Activated T-cell treated with anti-CD3 and anti-CD28 coated beads, Interleukin-2, amount 50 U/mL, for 72 hours (primary cell): ENCODE data around the gene ZNF217. TPM values are rescaled to one million over a fixed set of nuclear protein-coding genes. Genes with fewer than 3 reads are reported as not detected.
"Not testable (repeated sequence)": the region's sequence is repeated elsewhere in the genome, so short reads cannot be mapped to it uniquely, and the experiment has no call there.

Experiments
- ATAC-seq, 2 donors: fragments of 150-1000 bp; cut with Tn5 transposase; replicated peaks in 1 of 2; 2 replicates each; pipeline ENCODE4 v1.10.0; 2021; ENCODE audit warnings: moderate library complexity in 2 of 2, mild to moderate bottlenecking in 1 of 2
- DNase-seq, 2 donors: peaks; one replicate each; pipeline ENCODE4 v3.0.0; 2021 to 2022; ENCODE audit warnings: mixed read lengths in 1 of 2
- H3K27ac Mint-ChIP-seq: one replicate; pipeline ENCODE4 v1.8.0; 2022; ENCODE audit warnings: mild to moderate bottlenecking, moderate library complexity, mixed read lengths
- H3K27me3 Mint-ChIP-seq: one replicate; pipeline ENCODE4 v1.8.0; 2022; ENCODE audit warnings: low read depth, mixed read lengths
- H3K36me3 Mint-ChIP-seq, 2 donors: one replicate each; pipeline ENCODE4 v1.8.0; 2022; ENCODE audit warnings: mixed read lengths in 2 of 2, mild to moderate bottlenecking in 1 of 2; ENCODE audit not compliant: insufficient read depth in 2 of 2
- H3K4me1 Mint-ChIP-seq: one replicate; pipeline ENCODE4 v1.8.0; 2022; ENCODE audit warnings: low read depth, mixed read lengths
- H3K4me3 Mint-ChIP-seq, 2 donors: one replicate each; pipeline ENCODE4 v1.8.0; 2022; ENCODE audit warnings: mild to moderate bottlenecking in 2 of 2, mixed read lengths in 2 of 2, moderate library complexity in 2 of 2
- H3K9me3 Mint-ChIP-seq, 2 donors: one replicate each; pipeline ENCODE4 v1.8.0; 2022; ENCODE audit warnings: mixed read lengths in 2 of 2
- total RNA-seq, 2 donors: library from RNA; stranded (reverse); gene quantifications; one replicate each; pipeline ENCODE4 v1.2.3, GENCODE V29; 2022

ZNF217 gene
- total RNA-seq, 2 donors from 2014 or later = 66.4 to 67.2 TPM

DNA sequence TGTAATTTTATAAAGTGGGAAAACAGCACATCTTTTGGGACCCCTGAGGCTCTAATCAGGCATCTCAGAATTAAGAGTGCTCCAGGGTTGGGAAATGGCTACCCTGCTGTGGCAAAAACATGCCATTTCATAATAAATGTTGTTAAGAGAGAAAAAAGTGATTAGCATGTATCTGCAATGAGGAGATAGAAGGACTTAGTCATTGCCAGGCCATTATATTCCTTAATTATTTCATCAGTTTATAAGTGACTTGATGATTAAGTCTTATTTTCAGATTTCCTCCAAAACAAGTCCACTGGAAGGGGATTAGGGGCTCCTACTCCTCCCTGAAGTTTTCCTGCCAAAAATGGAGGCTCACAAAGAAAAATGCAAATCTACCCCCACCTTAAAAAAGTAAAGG lies 3.0 kb downstream of the ZNF217 start:
- peak overlapping the region; percentile 96 for H3K27ac Mint-ChIP-seq
- H3K4me3 Mint-ChIP-seq = peak overlapping the region; percentile 90 to 92
- ATAC-seq, H3K9me3 Mint-ChIP-seq, H3K36me3 Mint-ChIP-seq, H3K27me3 Mint-ChIP-seq, DNase-seq: not testable (repeated sequence)
- peaks cover 58% of the 10 kb centered on the region for H3K4me1 Mint-ChIP-seq

DNA sequence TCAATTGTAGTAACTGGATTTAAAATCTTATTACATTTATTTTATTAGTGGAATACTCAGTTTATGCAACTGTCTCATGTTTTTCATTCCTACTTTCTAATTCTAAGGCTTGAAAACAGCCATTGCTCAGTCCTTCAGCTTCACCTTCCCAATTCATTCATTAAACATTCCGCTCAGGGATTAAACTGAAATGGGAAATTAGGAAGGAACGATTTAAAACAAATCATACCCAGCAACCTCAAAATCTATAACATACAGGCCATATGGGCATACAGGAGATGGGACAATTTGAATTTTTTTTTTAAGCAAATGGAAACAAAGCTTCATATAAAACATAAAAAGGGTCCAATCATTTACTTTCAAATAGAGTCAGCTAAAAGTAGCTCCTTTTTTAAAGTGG lies 3.5 kb downstream of the ZNF217 start:
- not testable (repeated sequence) for H3K9me3 Mint-ChIP-seq, DNase-seq, H3K36me3 Mint-ChIP-seq, ATAC-seq, H3K27me3 Mint-ChIP-seq
- Mint-ChIP-seq H3K27ac (peak overlapping the region; percentile 96), H3K4me3 (peak overlapping the region; percentile 90 to 92), H3K4me1 (peaks cover 59% of the 10 kb centered on the region)

- peaks cover 61% of the 10 kb centered on the region for H3K4me1 Mint-ChIP-seq
- not testable (repeated sequence) for H3K36me3 Mint-ChIP-seq
- H3K4me3 Mint-ChIP-seq = peak overlapping the region; percentile 90 to 92
Measured at GRCh38 chr20:53589321-53590065, 4.1 kb downstream of the ZNF217 start.

DNA sequence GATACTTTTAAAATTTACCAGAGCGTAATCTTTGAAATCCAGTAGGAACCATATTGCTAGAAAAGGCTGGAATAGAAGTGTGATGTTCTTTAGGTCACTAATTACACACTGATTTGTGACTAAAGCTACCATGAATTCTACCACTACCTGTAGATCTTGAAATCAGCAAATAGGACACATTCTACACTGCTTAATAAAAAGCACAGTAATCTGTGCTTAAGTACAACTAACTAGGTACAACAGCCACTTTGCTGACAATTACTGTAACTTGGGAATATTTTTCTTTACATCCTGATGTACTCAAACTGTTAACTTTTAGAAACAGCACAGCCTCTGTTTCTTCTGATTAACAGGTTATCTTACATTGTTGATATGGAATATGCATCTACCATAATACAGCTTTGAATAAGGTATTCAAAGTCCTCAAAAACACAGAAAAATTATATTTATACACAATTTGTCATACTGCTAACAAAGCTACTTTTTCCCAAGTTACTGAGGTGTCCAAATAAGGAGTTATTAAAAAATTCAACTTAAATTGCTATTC lies 6.4 kb downstream of the ZNF217 start:
- peaks cover 76% of the 10 kb centered on the region for H3K4me1 Mint-ChIP-seq
- H3K9me3 Mint-ChIP-seq, DNase-seq, H3K36me3 Mint-ChIP-seq, ATAC-seq, H3K27me3 Mint-ChIP-seq: not testable (repeated sequence)
- peak overlapping the region; percentile 95 for H3K27ac Mint-ChIP-seq
- H3K4me3 Mint-ChIP-seq = peak overlapping the region; percentile 90 to 93

More at GRCh38 chr20:53589321-53590065, 4.1 kb downstream of the ZNF217 start:
- not testable (repeated sequence) for DNase-seq, H3K9me3 Mint-ChIP-seq, ATAC-seq, H3K27me3 Mint-ChIP-seq
- peak overlapping the region; percentile 96 for H3K27ac Mint-ChIP-seq

- peak overlapping the region; percentile 90 to 93 for H3K4me3 Mint-ChIP-seq
- ATAC-seq (no peak), DNase-seq (no peak)
- H3K27me3 Mint-ChIP-seq = no peaks in the 10 kb centered on the region
- H3K9me3 Mint-ChIP-seq = no peaks in the 10 kb centered on the region
- peaks cover 7 to 8% of the 10 kb centered on the region in 2 donors for H3K36me3 Mint-ChIP-seq
- peaks cover 79% of the 10 kb centered on the region for H3K4me1 Mint-ChIP-seq
- peak overlapping the region; percentile 95 for H3K27ac Mint-ChIP-seq
Measured at GRCh38 chr20:53586640-53587039, 7.0 kb downstream of the ZNF217 start.

GRCh38 chr20:53585910-53586309 lies 7.7 kb downstream of the ZNF217 start:
- ATAC-seq, H3K27me3 Mint-ChIP-seq, DNase-seq, H3K36me3 Mint-ChIP-seq, H3K9me3 Mint-ChIP-seq: not testable (repeated sequence)
- peaks cover 79% of the 10 kb centered on the region for H3K4me1 Mint-ChIP-seq
- H3K4me3 Mint-ChIP-seq = peak overlapping the region; percentile 90 to 93
- H3K27ac Mint-ChIP-seq = peak overlapping the region; percentile 95

GRCh38 chr20:53585004-53585569 lies 8.6 kb downstream of the ZNF217 start:
- ATAC-seq = peak; percentile 28 to 30
- H3K4me1 Mint-ChIP-seq = peaks cover 82% of the 10 kb centered on the region
- H3K27ac Mint-ChIP-seq = peak overlapping the region; percentile 100
- H3K4me3 Mint-ChIP-seq = peak overlapping the region; percentile 90 to 93
- peaks cover 13 to 16% of the 10 kb centered on the region in 2 donors for H3K36me3 Mint-ChIP-seq
- not testable (repeated sequence) for H3K9me3 Mint-ChIP-seq, H3K27me3 Mint-ChIP-seq, DNase-seq

DNA sequence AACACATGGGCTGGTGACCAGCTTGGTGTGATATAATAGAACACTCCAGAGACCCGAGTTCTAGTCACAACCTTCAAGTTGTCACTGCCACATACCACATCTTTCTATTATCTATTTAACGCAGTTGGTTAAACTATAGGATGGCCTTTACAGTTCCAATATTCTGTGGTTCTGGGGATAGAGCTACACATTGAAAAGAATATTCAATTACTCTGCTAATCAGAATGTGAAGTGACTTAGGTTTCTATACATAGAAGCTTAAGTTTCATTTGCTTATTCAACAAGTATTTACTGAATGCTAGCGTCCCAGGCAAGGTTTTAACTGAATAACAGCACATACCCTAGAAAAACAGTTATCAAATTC lies 9.1 kb downstream of the ZNF217 start:
- peaks cover 82% of the 10 kb centered on the region for H3K4me1 Mint-ChIP-seq
- not testable (repeated sequence) for H3K9me3 Mint-ChIP-seq
- peak overlapping the region; percentile 90 to 93 for H3K4me3 Mint-ChIP-seq

DNA sequence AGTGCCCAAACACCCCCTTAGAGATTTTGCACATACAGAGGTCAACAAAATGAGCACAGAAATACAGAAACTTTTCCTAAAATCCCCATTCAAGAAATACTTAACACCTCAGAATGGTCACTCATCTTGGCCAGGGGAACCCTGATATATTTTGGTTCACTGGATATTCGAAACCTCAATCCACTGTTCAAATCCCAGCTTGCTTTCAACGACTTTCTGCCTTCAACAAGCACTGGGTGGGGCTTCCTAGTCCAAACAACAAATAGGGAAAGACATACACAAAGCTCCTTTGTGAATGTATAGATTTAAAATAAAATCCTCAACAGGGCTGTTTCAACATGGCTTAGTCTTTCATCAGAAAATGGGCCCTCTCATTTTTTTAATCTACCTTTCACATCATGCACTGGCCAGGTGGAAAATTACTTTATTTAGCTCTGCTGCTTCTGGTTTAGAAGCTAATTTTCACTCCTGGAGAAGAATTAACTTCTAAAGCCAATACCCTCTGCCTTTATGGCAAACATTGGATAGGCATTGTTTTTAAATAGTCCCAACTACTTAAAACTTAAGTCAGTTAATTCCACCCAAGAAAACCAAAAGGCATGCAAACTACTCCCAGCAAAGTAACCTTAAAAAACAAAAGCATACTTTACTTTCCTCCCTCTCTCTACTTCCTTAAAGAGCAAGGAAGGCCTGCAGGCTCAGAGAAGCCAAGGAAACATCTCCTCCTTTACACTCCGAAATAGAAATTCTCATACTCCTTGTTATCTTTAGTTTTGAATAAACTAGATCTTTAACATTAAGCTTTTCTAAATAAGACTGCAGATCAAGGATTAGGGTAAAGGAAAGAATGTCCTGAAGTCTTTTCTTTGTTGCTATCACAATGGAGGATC lies 9.7 kb downstream of the ZNF217 start:
- peak overlapping the region; percentile 90 to 93 for H3K4me3 Mint-ChIP-seq
- not testable (repeated sequence) for ATAC-seq, DNase-seq, H3K27me3 Mint-ChIP-seq, H3K9me3 Mint-ChIP-seq
- H3K36me3 Mint-ChIP-seq = peaks cover 17 to 19% of the 10 kb centered on the region in 2 donors
- peak overlapping the region; percentile 100 for H3K27ac Mint-ChIP-seq
- H3K4me1 Mint-ChIP-seq = peaks cover 82% of the 10 kb centered on the region

More for the DNA sequence above, 9.1 kb downstream of the ZNF217 start:
- not testable (repeated sequence) for DNase-seq, ATAC-seq, H3K27me3 Mint-ChIP-seq
- Mint-ChIP-seq H3K36me3 (peaks cover 17 to 19% of the 10 kb centered on the region in 2 donors), H3K27ac (peak overlapping the region; percentile 100)

DNA sequence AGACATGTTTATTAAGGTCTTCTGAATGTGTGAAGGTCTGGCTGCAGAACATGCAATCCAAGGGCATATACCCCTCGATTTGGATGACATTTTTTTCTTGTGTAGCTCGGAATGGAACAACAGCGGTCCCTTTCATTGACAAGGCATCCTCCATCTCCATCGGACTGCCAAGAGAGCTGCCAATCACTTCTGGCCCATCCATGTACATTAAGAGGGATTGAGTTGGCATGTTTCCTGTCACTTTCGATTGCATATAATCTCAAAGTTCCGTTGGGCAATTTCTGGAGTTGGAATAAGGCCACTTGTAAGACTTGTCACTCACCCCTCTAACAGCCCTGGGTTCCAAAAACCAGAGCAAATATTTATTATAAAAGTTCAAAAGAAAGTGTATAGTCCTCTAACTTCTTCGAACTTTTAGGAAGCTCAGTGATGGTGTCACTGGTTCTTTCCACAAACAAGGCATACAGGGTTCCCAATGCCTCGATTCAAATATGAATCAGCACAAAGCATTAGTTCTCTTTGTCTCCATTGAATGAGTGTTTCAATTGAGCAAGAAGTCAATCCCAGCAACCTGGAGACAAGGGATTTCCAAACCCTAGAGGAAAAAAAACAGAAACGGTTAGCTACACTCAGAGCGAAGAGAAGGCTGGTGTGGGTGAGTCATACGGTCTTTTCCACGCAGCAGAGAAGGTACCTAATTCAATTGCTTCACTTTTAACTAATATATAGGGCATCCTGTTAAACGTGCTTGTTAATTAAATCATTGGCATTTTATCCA lies 10.9 kb downstream of the ZNF217 start:
- Mint-ChIP-seq H3K9me3 (no peaks in the 10 kb centered on the region), H3K4me3 (peak overlapping the region; percentile 90 to 99), H3K27ac (peak overlapping the region; percentile 100), H3K36me3 (peaks cover 18 to 24% of the 10 kb centered on the region in 2 donors), H3K4me1 (peaks cover 87% of the 10 kb centered on the region), H3K27me3 (no peaks in the 10 kb centered on the region)
- DNase-seq (peak; percentile 55 to 66), ATAC-seq (peak; percentile 59 to 63)

DNA sequence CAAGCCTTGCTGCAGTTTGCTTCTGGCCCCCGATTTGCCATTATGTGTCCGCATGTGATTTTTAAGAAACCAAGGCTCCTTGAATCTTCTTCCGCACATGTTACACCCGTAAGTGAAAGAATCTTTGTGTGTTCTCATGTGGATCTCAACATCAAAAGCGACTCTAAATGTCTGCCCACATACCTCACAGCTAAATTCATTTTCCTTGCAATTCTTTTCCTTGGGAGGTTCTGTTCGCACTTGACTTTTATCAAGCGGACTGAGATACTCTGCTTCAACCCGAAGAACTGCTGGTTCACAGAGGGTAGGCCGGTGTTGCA lies 11.4 kb downstream of the ZNF217 start:
- Mint-ChIP-seq H3K27ac (peak overlapping the region; percentile 100), H3K4me1 (peaks cover 91% of the 10 kb centered on the region), H3K27me3 (no peaks in the 10 kb centered on the region), H3K9me3 (no peaks in the 10 kb centered on the region), H3K36me3 (peaks cover 19 to 29% of the 10 kb centered on the region in 2 donors), H3K4me3 (peak overlapping the region; percentile 90 to 99)
- no peak for DNase-seq
- ATAC-seq = no peak
